ENCODE results near the gene NRXN2.

- TF ChIP-seq POLR2A (IDR thresholded peaks at IDR 0.05) (no peak), CTCF (IDR thresholded peaks at IDR 0.05) (no peak), POLR2AphosphoS5 (IDR thresholded peaks at IDR 0.05) (no peak), EP300 (IDR thresholded peaks at IDR 0.05) (no peak)
Observed at GRCh38 chr11:64629796-64630562, 93.0 kb downstream of the NRXN2 start.
